Psoas muscle (tissue), 8 donors: ENCODE data around the gene OVOL1. TPM values are rescaled to one million over a fixed set of nuclear protein-coding genes. Genes with fewer than 3 reads are reported as not detected.

Source experiments
- ATAC-seq, 4 donors: fragments of 200-7000 bp; cut with Tn5 transposase; one replicate each; pipeline ENCODE4 v1.9.1; 2020; ENCODE audit warnings: moderate library complexity in 3 of 4, mild to moderate bottlenecking in 2 of 4
- DNase-seq, 2 donors: peaks; one replicate each; pipeline ENCODE4 v3.0.0-alpha.2; 2020
- H3K27ac ChIP-seq: fragments of 200-600 bp; one replicate; pipeline ENCODE4 v1.8.0; 2022
- H3K27me3 ChIP-seq, 3 donors: fragments of 200-600 bp in 1 of 3; one replicate each; pipeline versions ENCODE4 v1.6.1 to v1.8.0; 2013 to 2022; ENCODE audit warnings: low read length in 2 of 3, mild to moderate bottlenecking in 2 of 3, moderate library complexity in 1 of 3; ENCODE audit not compliant: insufficient read depth in 3 of 3
- H3K36me3 ChIP-seq, 2 donors: fragments of 200-600 bp in 1 of 2; one replicate each; pipeline versions ENCODE4 v1.6.1 to v1.8.0; 2013 to 2022; ENCODE audit warnings: low read depth in 1 of 2, mild to moderate bottlenecking in 1 of 2, moderate library complexity in 1 of 2; ENCODE audit not compliant: insufficient read depth in 1 of 2
- H3K4me1 ChIP-seq: fragments of 200-600 bp; one replicate; pipeline ENCODE4 v1.8.0; 2022
- H3K4me3 ChIP-seq: fragments of 200-600 bp; one replicate; pipeline ENCODE4 v1.8.0; 2022; ENCODE audit warnings: mild to moderate bottlenecking
- H3K9me3 ChIP-seq: fragments of 200-600 bp; one replicate; pipeline ENCODE4 v1.8.0; 2022
- WGBS, 3 donors: extraction: QIAGEN DNeasy Blood & Tissue Kit; methylation state at CpG; one replicate each; pipeline versions ENCODE4 v1.1.6 to v1.1.7; 2013; 5-methylcytosine and 5-hydroxymethylcytosine counted together
- intact Hi-C, 2 donors: fragments of 100-400 bp; cut with DNase I; formaldehyde crosslinking; loops; one replicate each; pipeline versions ENCODE4 v1.11.0 to v1.14.2; 2022
- polyA plus RNA-seq, 3 donors: library from polyadenylated mRNA; stranded (reverse); fragments of 200-250 nt; gene quantifications; one replicate each; pipeline ENCODE4 v1.2.3, GENCODE V29; 2013
- total RNA-seq, 4 donors: library from RNA; stranded (reverse); fragmentation: NEBNext Ultra II Directional in 2 of 4; extraction: Animal tissue kit (Norgen Biotek cat#: 25700) in 2 of 4; gene quantifications; one replicate each; pipeline versions ENCODE4 v1.2.1 to v1.2.4, GENCODE V29; 2021 to 2023
- TF ChIP-seq, protein P1 (sequence below): fragments of 200-600 bp; IDR thresholded peaks from one replicate; pipeline ENCODE4 v1.8.0; 2022; ENCODE audit warnings: antibody characterized with exemption
- donor health status: healthy with polysubstance abuse.
- donor health status: DM: no; HTN: no; CAD: no; lungs with moderate emphysema.
- donor health status: Bipolar disorder and iron deficiency.
- donor health status: healthy.
- donor health status: DM: yes; HTN: yes; CAD: no.
- donor health status: DM: no; HTN: no; CAD: no.
- donor health status: DM: no; HTN: no; CAD: no.
- donor health status: DM: yes; HTN: yes; CAD: no.

The OVOL1 gene
- total and polyA plus RNA-seq, 7 donors, result 0.01 TPM; not detected in 6

DNA sequence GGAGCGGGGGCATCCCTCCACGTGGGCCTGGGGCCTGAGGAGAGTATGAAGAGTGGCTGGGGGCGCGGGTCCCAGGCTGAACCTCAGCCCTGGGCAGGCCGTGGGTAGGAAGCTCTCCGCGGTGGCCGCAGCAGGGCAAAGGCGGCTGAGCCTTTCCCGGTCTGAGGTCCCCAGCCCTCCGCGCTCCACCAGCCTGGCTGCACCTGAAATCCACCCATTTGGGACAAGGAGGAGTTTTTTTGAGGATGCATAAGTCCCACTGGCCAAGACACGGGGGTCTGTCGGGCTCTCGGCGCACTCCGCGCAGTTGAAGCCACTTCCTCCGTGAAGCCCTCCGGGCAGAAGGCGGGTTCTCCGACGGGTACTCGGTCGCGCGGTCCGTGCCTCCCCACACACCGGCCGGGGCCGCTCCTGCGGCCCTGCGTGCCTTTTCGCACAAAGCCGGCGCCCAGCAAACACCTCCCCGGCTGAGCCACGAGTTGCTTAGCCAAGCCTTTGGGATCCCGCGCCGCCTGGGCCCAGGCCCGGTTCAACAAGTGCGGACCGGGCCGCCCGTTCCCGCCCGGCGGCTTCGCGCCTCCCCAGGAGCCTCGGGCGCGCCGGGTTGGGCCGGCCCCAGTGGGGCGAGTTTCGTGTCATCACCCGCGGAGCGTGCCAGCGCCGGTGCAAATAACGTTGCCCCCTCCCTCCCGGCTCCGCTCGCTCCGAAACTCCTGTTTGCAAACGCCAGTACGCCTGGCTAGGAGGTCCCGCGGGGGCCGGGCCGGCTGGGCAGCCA is 666 bp upstream of the OVOL1 start:
- WGBS, 3 donors, result 6 to 11% (median 8%) methylated on average over 60 to 74 of the region's 74 CpGs
- Histone ChIP-seq H3K36me3 (no peaks in the 10 kb centered on the region), H3K4me3 (peak overlapping the region; percentile 47), H3K9me3 (no peaks in the 10 kb centered on the region), H3K27ac (no peak overlapping the region), H3K27me3 (peaks cover 3 to 52% (median 27%) of the 10 kb centered on the region in 3 donors), H3K4me1 (peaks cover 3% of the 10 kb centered on the region)
- intact Hi-C loops, result no loop called here
- TF ChIP-seq, protein P1, sequence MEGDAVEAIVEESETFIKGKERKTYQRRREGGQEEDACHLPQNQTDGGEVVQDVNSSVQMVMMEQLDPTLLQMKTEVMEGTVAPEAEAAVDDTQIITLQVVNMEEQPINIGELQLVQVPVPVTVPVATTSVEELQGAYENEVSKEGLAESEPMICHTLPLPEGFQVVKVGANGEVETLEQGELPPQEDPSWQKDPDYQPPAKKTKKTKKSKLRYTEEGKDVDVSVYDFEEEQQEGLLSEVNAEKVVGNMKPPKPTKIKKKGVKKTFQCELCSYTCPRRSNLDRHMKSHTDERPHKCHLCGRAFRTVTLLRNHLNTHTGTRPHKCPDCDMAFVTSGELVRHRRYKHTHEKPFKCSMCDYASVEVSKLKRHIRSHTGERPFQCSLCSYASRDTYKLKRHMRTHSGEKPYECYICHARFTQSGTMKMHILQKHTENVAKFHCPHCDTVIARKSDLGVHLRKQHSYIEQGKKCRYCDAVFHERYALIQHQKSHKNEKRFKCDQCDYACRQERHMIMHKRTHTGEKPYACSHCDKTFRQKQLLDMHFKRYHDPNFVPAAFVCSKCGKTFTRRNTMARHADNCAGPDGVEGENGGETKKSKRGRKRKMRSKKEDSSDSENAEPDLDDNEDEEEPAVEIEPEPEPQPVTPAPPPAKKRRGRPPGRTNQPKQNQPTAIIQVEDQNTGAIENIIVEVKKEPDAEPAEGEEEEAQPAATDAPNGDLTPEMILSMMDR, result no peak
- ATAC-seq, result peak in 1 of 4 donors; percentile 14
- DNase-seq, result peak in 1 of 2 donors; percentile 56

- Histone ChIP-seq H3K27ac (no peak overlapping the region), H3K36me3 (no peaks in the 10 kb centered on the region), H3K4me3 (peak overlapping the region; percentile 11), H3K4me1 (no peaks in the 10 kb centered on the region), H3K9me3 (no peaks in the 10 kb centered on the region), H3K27me3 (peaks cover 3 to 59% (median 27%) of the 10 kb centered on the region in 3 donors)
- WGBS, 3 donors, result 3 to 5% (median 4%) methylated on average over 51 to 64 of the region's 64 CpGs
- DNase-seq (peak in 1 of 2 donors; percentile 30), ATAC-seq (no peak)
- intact Hi-C loops, result no loop called here
- TF ChIP-seq, protein P1, result no peak
Observed at GRCh38 chr11:65787649-65788622, 1.1 kb downstream of the OVOL1 start.

- Histone ChIP-seq H3K4me3 (no peak overlapping the region), H3K27me3 (peaks cover 3 to 59% (median 27%) of the 10 kb centered on the region in 3 donors), H3K9me3 (no peaks in the 10 kb centered on the region), H3K27ac (no peak overlapping the region), H3K36me3 (no peaks in the 10 kb centered on the region), H3K4me1 (no peaks in the 10 kb centered on the region)
- TF ChIP-seq, protein P1, result no peak
- ATAC-seq (no peak), DNase-seq (peak in 1 of 2 donors; percentile 15)
- 78 to 83% (median 81%) methylated on average over 6 of the region's 6 CpGs for whole genome bisulfite sequencing, 3 donors
- intact Hi-C loops, result no loop called here
Observed at GRCh38 chr11:65788821-65789220, 2.0 kb downstream of the OVOL1 start.

DNA sequence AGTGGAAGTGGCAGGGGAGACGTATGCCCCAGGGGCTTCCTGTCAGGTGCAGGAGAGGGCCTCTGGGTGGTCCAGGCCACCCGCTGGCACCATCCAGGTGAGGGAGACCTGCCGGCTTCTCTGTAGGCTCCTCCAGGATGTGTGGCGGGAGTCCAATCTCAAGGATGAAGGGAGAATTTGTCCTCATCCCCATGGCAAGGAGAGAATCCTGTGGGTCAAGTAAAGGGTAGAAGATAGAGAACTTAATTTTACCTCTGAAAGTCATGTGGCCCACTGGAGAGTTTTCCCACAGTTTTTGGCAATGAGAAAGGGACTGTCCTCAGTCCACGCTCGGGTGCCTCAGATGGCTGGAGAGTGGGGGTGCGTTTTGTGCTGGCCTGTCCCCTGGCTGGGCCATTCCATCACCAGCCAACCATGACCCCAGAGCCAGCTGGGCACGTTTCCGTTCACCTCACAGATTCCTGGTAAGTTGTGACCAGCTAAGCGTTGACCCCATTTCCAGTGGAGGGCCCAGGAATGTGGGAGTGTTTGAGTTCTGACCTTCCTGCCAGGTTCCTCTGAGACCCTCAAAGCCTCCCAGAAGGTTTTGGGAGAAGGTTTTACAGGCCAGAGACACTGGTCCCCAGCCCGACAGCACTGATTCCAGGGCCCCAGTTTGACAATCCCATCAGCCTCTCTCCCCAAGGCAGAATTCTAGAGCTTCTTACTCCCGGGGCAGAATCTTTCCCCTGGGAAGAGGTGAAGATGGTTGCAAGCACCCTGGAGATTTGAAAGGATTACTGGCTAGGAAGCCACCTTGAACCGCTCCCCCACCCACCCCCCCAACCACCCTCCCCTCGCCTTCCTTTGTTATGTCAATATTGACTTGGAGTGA is 2.6 kb downstream of the OVOL1 start:
- ATAC-seq, result no peak
- TF ChIP-seq, protein P1, result no peak
- Histone ChIP-seq H3K36me3 (no peaks in the 10 kb centered on the region), H3K4me3 (no peak overlapping the region), H3K9me3 (no peaks in the 10 kb centered on the region), H3K4me1 (no peaks in the 10 kb centered on the region), H3K27ac (no peak overlapping the region), H3K27me3 (peaks cover 3 to 59% (median 27%) of the 10 kb centered on the region in 3 donors)
- DNase-seq, result peak in 1 of 2 donors; percentile 23
- intact Hi-C loops, result no loop called here
- 75 to 79% (median 77%) methylated on average over 14 of the region's 14 CpGs for WGBS, 3 donors
